GM12892 (cell line): Measurements from ENCODE around the gene SERPINB2.
"Not testable (repeated sequence)": the region's sequence is repeated elsewhere in the genome, so short reads cannot be mapped to it uniquely, and the experiment has no call there.

Experiments
- POLR2A ChIP-seq: IDR thresholded peaks from 2 replicates; pipeline ENCODE4 v1.6.1; 2011; ENCODE audit warnings: low read depth, low read length, control low read depth
- POLR2AphosphoS5 ChIP-seq: IDR thresholded peaks from 2 replicates; pipeline ENCODE4 v1.6.1; 2011; ENCODE audit warnings: low read depth, low read length, control low read depth
- TAF1 ChIP-seq: IDR thresholded peaks from 2 replicates; pipeline ENCODE4 v1.6.1; 2011; ENCODE audit warnings: low read depth, mild to moderate bottlenecking, control low read depth, low read length, borderline replicate concordance

DNA sequence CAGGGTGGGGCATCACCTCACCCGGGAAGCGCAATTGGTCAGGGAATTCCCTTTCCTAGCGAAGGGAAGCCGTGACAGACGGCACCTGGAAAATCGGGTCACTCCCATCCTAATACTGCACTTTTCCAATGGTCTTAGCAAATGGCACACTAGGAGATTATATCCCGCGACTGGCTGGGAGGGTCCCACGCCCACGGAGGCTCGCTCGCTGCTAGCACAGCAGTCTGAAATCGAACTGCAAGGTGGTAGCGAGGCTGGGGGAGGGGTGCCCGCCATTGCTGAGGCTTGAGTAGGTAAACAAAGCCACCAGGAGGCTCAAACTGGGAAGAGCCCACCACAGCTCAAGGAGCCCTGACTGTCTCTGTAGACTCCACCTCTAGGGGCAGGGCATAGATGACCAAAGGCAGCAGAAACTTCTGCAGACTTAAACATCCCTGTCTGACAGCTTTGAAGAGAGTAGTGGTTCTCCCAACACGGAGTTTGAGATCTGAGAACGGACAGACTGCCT is 53.1 kb downstream of the SERPINB2 start:
- TF ChIP-seq TAF1, POLR2A, POLR2AphosphoS5: not testable (repeated sequence)
